GM23338 (cell line): ENCODE data around the gene RAP1GAP2. TPM values are rescaled to one million over a fixed set of nuclear protein-coding genes. Genes with fewer than 3 reads are reported as not detected.

ENCODE experiments used
- ATAC-seq: fragments of 200-7000 bp; cut with Tn5 transposase; 3 replicates; pipeline ENCODE4 v1.9.1; 2020
- DNase-seq: peaks from one replicate; pipeline ENCODE4 v3.0.0-alpha.2; 2015; ENCODE audit warnings: low spot score
- H2AFZ ChIP-seq: fragments of 200-600 bp; sonication (generic); 2 replicates; pipeline ENCODE4 v1.8.0; 2016; ENCODE audit warnings: antibody characterized with exemption, mild to moderate bottlenecking, moderate library complexity
- H3F3A ChIP-seq: fragments of 200-600 bp; sonication (generic); replicated peaks from 2 replicates; pipeline ENCODE4 v1.8.0; 2017; ENCODE audit warnings: antibody characterized with exemption, mixed run types, low read depth
- H3K27ac ChIP-seq: fragments of 200-600 bp; sonication (generic); 2 replicates; pipeline ENCODE4 v1.6.1; 2016; ENCODE audit warnings: low read depth
- H3K27me3 ChIP-seq: fragments of 200-600 bp; sonication (generic); 2 replicates; pipeline ENCODE4 v1.8.0; 2016; ENCODE audit warnings: mild to moderate bottlenecking, mixed run types, moderate library complexity; ENCODE audit not compliant: insufficient read depth
- H3K36me3 ChIP-seq: fragments of 200-600 bp; sonication (generic); 2 replicates; pipeline ENCODE4 v1.8.0; 2016; ENCODE audit warnings: mild to moderate bottlenecking; ENCODE audit not compliant: insufficient read depth
- H3K4me1 ChIP-seq: fragments of 200-600 bp; sonication (generic); 2 replicates; pipeline ENCODE4 v1.8.0; 2016; ENCODE audit warnings: mild to moderate bottlenecking, moderate library complexity; ENCODE audit not compliant: insufficient read depth
- H3K4me2 ChIP-seq: fragments of 200-600 bp; sonication (generic); 2 replicates; pipeline ENCODE4 v1.7.1; 2017; ENCODE audit warnings: mixed run types
- H3K4me3 ChIP-seq: fragments of 200-600 bp; sonication (generic); 2 replicates; pipeline ENCODE4 v1.6.1; 2016; ENCODE audit warnings: mixed run types
- H3K79me2 ChIP-seq: fragments of 200-600 bp; sonication (generic); replicated peaks from 2 replicates; pipeline ENCODE4 v1.8.0; 2017; ENCODE audit warnings: mild to moderate bottlenecking; ENCODE audit not compliant: insufficient read depth
- H3K9me2 ChIP-seq: fragments of 200-600 bp; sonication (generic); 2 replicates; pipeline ENCODE4 v1.8.0; 2017; ENCODE audit not compliant: insufficient read depth
- H4K20me1 ChIP-seq: fragments of 200-600 bp; sonication (generic); replicated peaks from 2 replicates; pipeline ENCODE4 v1.8.0; 2017; ENCODE audit warnings: mild to moderate bottlenecking; ENCODE audit not compliant: insufficient read depth
- H3K27ac Mint-ChIP-seq: 2 replicates; pipeline ENCODE4 v1.8.0; 2020; ENCODE audit warnings: inconsistent platforms, mild to moderate bottlenecking, moderate library complexity, mixed read lengths
- H3K27me3 Mint-ChIP-seq: 3 replicates; pipeline ENCODE4 v1.8.0; 2022; ENCODE audit warnings: low read depth, mild to moderate bottlenecking, moderate library complexity, mixed read lengths, inconsistent platforms; ENCODE audit not compliant: insufficient read depth, poor library complexity
- H3K36me3 Mint-ChIP-seq: 3 replicates; pipeline ENCODE4 v1.8.0; 2021; ENCODE audit warnings: low read depth, mild to moderate bottlenecking, inconsistent platforms, moderate library complexity, mixed read lengths
- H3K4me1 Mint-ChIP-seq: 3 replicates; pipeline ENCODE4 v1.8.0; 2020; ENCODE audit warnings: mild to moderate bottlenecking, inconsistent platforms, mixed read lengths
- H3K4me3 Mint-ChIP-seq: 3 replicates; pipeline ENCODE4 v1.8.0; 2021; ENCODE audit warnings: moderate library complexity, mild to moderate bottlenecking, inconsistent platforms, mixed read lengths
- H3K9me3 Mint-ChIP-seq: 3 replicates; pipeline ENCODE4 v1.8.0; 2020; ENCODE audit warnings: moderate library complexity, mild to moderate bottlenecking, inconsistent platforms, mixed read lengths
- ETS1 ChIP-seq: IDR thresholded peaks from 2 replicates; pipeline ENCODE4 v1.6.1; 2016; ENCODE audit warnings: antibody characterized with exemption
- JUNB ChIP-seq: IDR thresholded peaks from one replicate; pipeline ENCODE4 v1.6.1; 2016; ENCODE audit warnings: antibody characterized with exemption; ENCODE audit not compliant: unreplicated experiment
- NANOG ChIP-seq: IDR thresholded peaks from 2 replicates; pipeline ENCODE4 v1.6.1; 2016; ENCODE audit warnings: antibody characterized with exemption, borderline replicate concordance
- POLR2AphosphoS5 ChIP-seq: IDR thresholded peaks from 2 replicates; pipeline ENCODE4 v1.6.1; 2016; ENCODE audit warnings: antibody characterized with exemption, low read depth
- ZNF462 ChIP-seq: fragments of 250-450 bp; sonication (Bioruptor Pico); IDR thresholded peaks from 2 replicates; pipeline ENCODE4 v1.5.0; 2020; ENCODE audit warnings: mild to moderate bottlenecking, moderate library complexity
- polyA plus RNA-seq: library from polyadenylated mRNA; unstranded; fragments of >200 nt; fragmentation: Nextera tagmentation; extraction: Ambion mirVana; gene quantifications from 2 replicates; pipeline ENCODE4 v1.2.1, GENCODE V29; 2016
- total RNA-seq: library from RNA; depleted of rRNA; stranded (reverse); fragments of >200 nt; shearing (Covaris generic); gene quantifications from 2 replicates; pipeline ENCODE4 v1.2.3, GENCODE V29; 2014

The RAP1GAP2 gene
- total and polyA plus RNA-seq, 2 experiments from 2014 or later = 17.8 to 46.1 TPM

GRCh38 chr17:2936351-2936750 lies 140.1 kb downstream of the RAP1GAP2 start (continued):
- TF ChIP-seq ZNF462 (CRISPR knock-in tag) (no peak), JUNB (no peak), ETS1 (no peak)

GRCh38 chr17:2936771-2937321 lies 140.6 kb downstream of the RAP1GAP2 start:
- H3K4me3 ChIP-seq = no peak overlapping the region
- no peaks in the 10 kb centered on the region for H3K9me2 ChIP-seq
- ATAC-seq = no peak
- peaks cover 38% of the 10 kb centered on the region; the same call in 1 of the 2 replicates for H4K20me1 ChIP-seq
- H2AFZ ChIP-seq = no peak overlapping the region
- peaks cover 51% of the 10 kb centered on the region for H3K79me2 ChIP-seq
- Mint-ChIP-seq H3K4me1 (peaks cover 24% of the 10 kb centered on the region), H3K4me3 (no peak overlapping the region), H3K36me3 (peaks cover 7% of the 10 kb centered on the region; the same call in 2 of the 3 replicates), H3K9me3 (no peaks in the 10 kb centered on the region), H3K27ac (no peak overlapping the region), H3K27me3 (peaks cover 24% of the 10 kb centered on the region)
- H3K36me3 ChIP-seq = peaks cover 7% of the 10 kb centered on the region; the same call in 1 of the 2 replicates
- H3K27me3 ChIP-seq = no peaks in the 10 kb centered on the region
- no peak overlapping the region for H3K4me2 ChIP-seq
- H3K4me1 ChIP-seq = peaks cover 2% of the 10 kb centered on the region; the same call in 1 of the 2 replicates
- DNase-seq = no peak
- TF ChIP-seq JUNB (no peak), NANOG (no peak), POLR2AphosphoS5 (no peak)
- no peaks in the 10 kb centered on the region for H3F3A ChIP-seq
- H3K27ac ChIP-seq = no peak overlapping the region
